BLaER1 (cell line): ENCODE data around the gene COX7A1.

Experiments
- H3K27ac ChIP-seq: shearing (Covaris generic); formaldehyde crosslinking; 2 replicates; pipeline ENCODE4 v1.8.1; 2022
- H3K27me3 ChIP-seq: shearing (Covaris generic); formaldehyde crosslinking; 2 replicates; pipeline ENCODE4 v1.8.1; 2022
- H3K36me3 ChIP-seq: shearing (Covaris generic); formaldehyde crosslinking; 2 replicates; pipeline ENCODE4 v1.8.1; 2022
- H3K4me1 ChIP-seq: shearing (Covaris generic); formaldehyde crosslinking; 2 replicates; pipeline ENCODE4 v1.8.1; 2022
- H3K4me2 ChIP-seq: shearing (Covaris generic); formaldehyde crosslinking; 2 replicates; pipeline ENCODE4 v1.8.1; 2022
- H3K4me3 ChIP-seq: shearing (Covaris generic); formaldehyde crosslinking; 2 replicates; pipeline ENCODE4 v1.8.1; 2022
- H3K9ac ChIP-seq: shearing (Covaris generic); formaldehyde crosslinking; 2 replicates; pipeline ENCODE4 v1.8.1; 2022
- H3K9me3 ChIP-seq: shearing (Covaris generic); formaldehyde crosslinking; 2 replicates; pipeline ENCODE4 v1.8.1; 2022
- H4K20me1 ChIP-seq: shearing (Covaris generic); formaldehyde crosslinking; 2 replicates; pipeline ENCODE4 v1.8.1; 2022
- Cebpa-rat ChIP-seq: shearing (Covaris generic); IDR thresholded peaks from 2 replicates; pipeline ENCODE4 v1.8.1; 2022

The COX7A1 gene

DNA sequence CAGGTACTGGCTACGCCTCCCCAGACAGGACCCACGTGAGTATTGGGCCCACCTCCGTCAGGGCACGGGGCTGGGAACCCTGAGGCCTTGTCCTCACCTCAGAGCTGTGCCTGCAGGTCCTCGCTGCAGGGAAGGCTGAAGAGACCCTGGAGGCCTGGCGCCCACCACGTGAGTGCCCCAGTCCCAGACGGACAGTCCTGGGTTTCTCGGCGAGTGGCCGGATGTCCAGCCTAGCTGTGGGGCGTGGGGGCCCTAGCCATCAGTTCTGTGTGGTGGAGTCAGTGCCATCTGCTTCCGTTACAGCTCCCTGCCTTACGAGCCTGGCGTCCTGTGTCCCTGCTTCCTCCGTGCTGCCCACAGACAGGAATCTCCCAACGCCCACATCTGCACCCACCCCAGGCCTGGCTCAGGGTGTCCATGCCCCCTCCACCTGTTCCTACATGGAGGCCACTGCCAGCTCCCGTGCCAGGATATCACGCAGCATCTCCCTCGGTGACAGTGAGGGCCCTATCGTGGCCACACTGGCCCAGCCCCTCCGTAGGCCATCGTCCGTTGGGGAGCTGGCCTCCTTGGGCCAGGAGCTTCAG, 49.1 kb downstream of the COX7A1 start:
- H3K36me3 ChIP-seq = peaks cover 99% of the 10 kb centered on the region
- H3K4me2 ChIP-seq = no peak overlapping the region
- H3K9me3 ChIP-seq = no peaks in the 10 kb centered on the region

DNA sequence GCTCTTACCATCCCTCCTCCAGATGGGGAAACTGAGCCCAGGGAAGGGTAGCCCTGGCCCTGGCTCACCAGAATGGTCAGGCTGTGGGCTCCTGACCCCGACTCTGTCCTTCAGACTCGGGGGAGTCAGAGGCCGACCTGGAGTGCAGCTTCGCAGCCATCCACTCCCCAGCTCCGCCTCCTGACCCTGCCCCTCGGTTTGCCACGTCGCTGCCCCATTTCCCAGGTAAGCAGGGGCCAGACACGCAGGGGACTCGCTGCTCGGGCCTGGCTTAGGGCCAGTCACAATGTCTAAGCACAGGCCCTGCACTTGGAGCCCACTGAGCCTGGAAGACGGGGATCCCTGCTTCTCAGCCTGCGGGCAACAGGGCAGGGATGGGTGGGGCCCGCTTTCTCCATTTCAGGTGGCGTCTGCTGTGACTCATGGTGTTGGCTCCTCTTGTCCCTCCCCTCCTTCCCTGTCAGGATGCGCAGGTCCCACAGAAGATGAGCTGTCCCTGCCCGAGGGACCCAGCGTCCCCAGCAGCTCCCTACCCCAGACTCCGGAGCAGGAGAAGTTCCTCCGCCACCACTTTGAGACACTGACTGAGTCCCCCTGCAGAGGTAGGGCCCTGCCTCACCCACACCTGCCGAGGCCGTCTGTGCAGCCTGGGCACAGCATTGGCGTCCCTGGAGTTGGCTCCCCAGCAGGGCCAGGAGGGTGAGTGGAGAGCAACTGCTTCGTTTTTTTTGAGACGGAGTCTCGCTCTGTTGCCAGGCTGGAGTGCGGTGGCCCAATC, 50.5 kb downstream of the COX7A1 start:
- H3K36me3 ChIP-seq = peaks cover 99% of the 10 kb centered on the region

More for the DNA sequence above, 49.1 kb downstream of the COX7A1 start:
- Histone ChIP-seq H4K20me1 (peaks cover 10% of the 10 kb centered on the region; the same call in 1 of the 2 replicates), H3K27ac (no peak overlapping the region), H3K4me1 (no peaks in the 10 kb centered on the region), H3K9ac (no peak overlapping the region), H3K27me3 (no peaks in the 10 kb centered on the region), H3K4me3 (no peak overlapping the region)
- TF ChIP-seq Cebpa-rat = no peak

More for the DNA sequence above, 50.5 kb downstream of the COX7A1 start:
- no peaks in the 10 kb centered on the region for H3K9me3 ChIP-seq
- H3K4me3 ChIP-seq = no peak overlapping the region
- H3K4me2 ChIP-seq = no peak overlapping the region
- TF ChIP-seq Cebpa-rat = no peak
- no peak overlapping the region for H3K27ac ChIP-seq
- no peak overlapping the region for H3K9ac ChIP-seq
- peaks cover 10% of the 10 kb centered on the region; the same call in 1 of the 2 replicates for H4K20me1 ChIP-seq
- no peaks in the 10 kb centered on the region for H3K27me3 ChIP-seq
- H3K4me1 ChIP-seq = no peaks in the 10 kb centered on the region
